ENCODE results near the gene HABP4. TPM values are rescaled to one million over a fixed set of nuclear protein-coding genes. Genes with fewer than 3 reads are reported as not detected.

The HABP4 gene
- total RNA-seq, 1 donor, result 14.1 TPM

GRCh38 chr9:96485280-96485679, 35.3 kb downstream of the HABP4 start:
- Histone ChIP-seq H3K4me2 (ENCODE audit: insufficient read depth, low read length) (no peak overlapping the region), H4K20me1 (ENCODE audit: insufficient read depth, low read length) (no peaks in the 10 kb centered on the region), H3K4me1 (ENCODE audit: insufficient read depth, low read length) (peaks cover 14% of the 10 kb centered on the region), H3K36me3 (ENCODE audit: insufficient read depth, low read length) (peaks cover 20% of the 10 kb centered on the region), H3K79me2 (ENCODE audit: insufficient read depth, low read length) (no peaks in the 10 kb centered on the region), H3K27me3 (ENCODE audit: insufficient read depth, low read length) (no peaks in the 10 kb centered on the region), H2AFZ (ENCODE audit: low read length) (no peak overlapping the region), H3K9me3 (ENCODE audit: low read depth, low read length) (no peaks in the 10 kb centered on the region), H3K27ac (ENCODE audit: low read depth, low read length) (no peak overlapping the region), H3K4me3 (ENCODE audit: insufficient read depth, low read length) (no peak overlapping the region)
- DNase-seq (ENCODE audit: insufficient read length, low spot score, missing footprints), result no peak
- TF ChIP-seq CTCF (IDR thresholded peaks at IDR 0.05; ENCODE audit: extremely low read depth, low read depth, low read length), result no peak

DNA sequence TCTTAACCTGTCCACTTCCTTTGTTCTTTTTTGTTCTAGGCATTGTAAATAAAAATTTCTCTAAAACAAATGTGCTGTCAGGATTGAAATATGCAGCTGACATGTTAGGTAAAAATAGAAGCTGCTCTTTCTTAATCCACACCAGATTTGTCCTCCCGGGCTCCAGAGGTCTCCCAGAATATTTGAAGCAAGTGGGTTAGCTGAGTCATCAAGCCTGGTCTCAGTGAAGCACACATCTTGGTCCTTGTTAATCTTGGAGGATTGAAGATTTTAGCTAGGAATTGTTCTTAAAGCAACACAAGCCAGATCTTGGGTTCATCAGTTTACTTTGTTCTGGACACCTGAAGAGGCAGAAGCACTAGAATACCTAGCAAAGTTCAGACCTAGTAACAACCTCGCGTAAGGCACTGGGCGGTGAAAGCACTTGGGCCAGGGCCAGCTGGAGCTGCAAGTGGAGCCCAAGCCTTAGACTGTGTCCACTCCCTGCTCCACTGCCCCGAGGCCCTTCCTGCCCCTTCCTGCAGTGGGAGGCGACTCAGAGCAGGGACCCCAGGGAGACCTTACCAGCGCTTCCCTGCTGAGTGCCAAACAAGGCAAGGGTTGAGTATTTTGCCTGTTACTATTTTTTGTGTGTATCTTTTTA, 36.5 kb downstream of the HABP4 start:
- Histone ChIP-seq H3K4me2 (ENCODE audit: insufficient read depth, low read length) (peak overlapping the region; percentile 49), H3K9me3 (ENCODE audit: low read depth, low read length) (no peaks in the 10 kb centered on the region), H2AFZ (ENCODE audit: low read length) (peak overlapping the region; percentile 50), H3K4me3 (ENCODE audit: insufficient read depth, low read length) (peak overlapping the region; percentile 12), H3K27ac (ENCODE audit: low read depth, low read length) (peak overlapping the region; percentile 50), H3K27me3 (ENCODE audit: insufficient read depth, low read length) (no peaks in the 10 kb centered on the region), H3K4me1 (ENCODE audit: insufficient read depth, low read length) (peaks cover 17% of the 10 kb centered on the region), H3K36me3 (ENCODE audit: insufficient read depth, low read length) (peaks cover 33% of the 10 kb centered on the region), H3K79me2 (ENCODE audit: insufficient read depth, low read length) (no peaks in the 10 kb centered on the region), H4K20me1 (ENCODE audit: insufficient read depth, low read length) (no peaks in the 10 kb centered on the region)
- no peak for TF ChIP-seq CTCF (IDR thresholded peaks at IDR 0.05; ENCODE audit: extremely low read depth, low read depth, low read length)
- peak; percentile 95 for DNase-seq (ENCODE audit: insufficient read length, low spot score, missing footprints)

DNA sequence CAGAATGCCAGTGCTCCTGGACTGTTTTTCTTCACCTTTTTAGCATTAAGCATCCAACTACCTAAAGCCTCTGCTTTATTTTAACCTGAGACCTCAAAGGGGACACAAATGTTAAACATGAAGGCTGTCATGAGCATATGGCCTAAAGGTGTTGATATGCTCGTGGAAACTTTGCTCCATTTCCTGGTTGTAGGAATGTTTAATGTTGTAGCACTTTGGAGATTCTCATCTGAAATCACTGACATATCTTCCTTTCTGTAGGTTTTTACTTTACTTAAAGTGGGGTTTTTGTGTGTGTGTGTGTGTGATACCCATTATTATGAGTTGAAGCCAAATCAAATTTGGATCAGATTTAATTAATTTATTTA, 37.0 kb downstream of the HABP4 start:
- peak overlapping the region; percentile 50 for H3K27ac ChIP-seq (ENCODE audit: low read depth, low read length)
- no peak overlapping the region for H2AFZ ChIP-seq (ENCODE audit: low read length)
- H3K4me3 ChIP-seq (ENCODE audit: insufficient read depth, low read length), result no peak overlapping the region
- no peak overlapping the region for H3K4me2 ChIP-seq (ENCODE audit: insufficient read depth, low read length)
- TF ChIP-seq CTCF (IDR thresholded peaks at IDR 0.05; ENCODE audit: extremely low read depth, low read depth, low read length), result no peak
- H3K4me1 ChIP-seq (ENCODE audit: insufficient read depth, low read length), result peaks cover 21% of the 10 kb centered on the region
- peak; percentile 29 for DNase-seq (ENCODE audit: insufficient read length, low spot score, missing footprints)
- H3K27me3 ChIP-seq (ENCODE audit: insufficient read depth, low read length), result no peaks in the 10 kb centered on the region
- H3K79me2 ChIP-seq (ENCODE audit: insufficient read depth, low read length), result no peaks in the 10 kb centered on the region
- peaks cover 33% of the 10 kb centered on the region for H3K36me3 ChIP-seq (ENCODE audit: insufficient read depth, low read length)
- no peaks in the 10 kb centered on the region for H4K20me1 ChIP-seq (ENCODE audit: insufficient read depth, low read length)
- H3K9me3 ChIP-seq (ENCODE audit: low read depth, low read length), result no peaks in the 10 kb centered on the region

GRCh38 chr9:96487949-96488348, 38.0 kb downstream of the HABP4 start:
- Histone ChIP-seq H3K79me2 (ENCODE audit: insufficient read depth, low read length) (no peaks in the 10 kb centered on the region), H3K27ac (ENCODE audit: low read depth, low read length) (no peak overlapping the region), H3K36me3 (ENCODE audit: insufficient read depth, low read length) (peaks cover 36% of the 10 kb centered on the region), H4K20me1 (ENCODE audit: insufficient read depth, low read length) (no peaks in the 10 kb centered on the region), H3K27me3 (ENCODE audit: insufficient read depth, low read length) (no peaks in the 10 kb centered on the region), H3K4me2 (ENCODE audit: insufficient read depth, low read length) (no peak overlapping the region), H3K9me3 (ENCODE audit: low read depth, low read length) (no peaks in the 10 kb centered on the region), H3K4me3 (ENCODE audit: insufficient read depth, low read length) (no peak overlapping the region), H3K4me1 (ENCODE audit: insufficient read depth, low read length) (peaks cover 21% of the 10 kb centered on the region), H2AFZ (ENCODE audit: low read length) (no peak overlapping the region)
- TF ChIP-seq CTCF (IDR thresholded peaks at IDR 0.05; ENCODE audit: extremely low read depth, low read depth, low read length), result no peak
- DNase-seq (ENCODE audit: insufficient read length, low spot score, missing footprints), result no peak
